Breast epithelium (tissue), 4 donors: Measurements from ENCODE around the gene HGF. TPM values are rescaled to one million over a fixed set of nuclear protein-coding genes. Genes with fewer than 3 reads are reported as not detected.

Experiments used
- DNase-seq, 2 donors: peaks; one replicate each; pipeline ENCODE4 v3.0.0-alpha.2; 2019; ENCODE audit warnings: low spot score in 2 of 2
- H3K27ac ChIP-seq, 2 donors: fragments of 200-600 bp; sonication (generic) in 1 of 2; one replicate each; pipeline ENCODE4 v1.5.1; 2016 to 2019; ENCODE audit warnings: mild to moderate bottlenecking in 1 of 2
- H3K27me3 ChIP-seq, 2 donors: fragments of 200-600 bp; sonication (generic) in 1 of 2; one replicate each; pipeline versions ENCODE4 v1.5.1 to v1.6.0; 2017 to 2019; ENCODE audit warnings: control low read depth in 1 of 2, mild to moderate bottlenecking in 1 of 2
- H3K36me3 ChIP-seq: fragments of 200-600 bp; one replicate; pipeline ENCODE4 v1.5.1; 2019
- H3K4me1 ChIP-seq, 2 donors: fragments of 200-600 bp; sonication (generic); one replicate each; pipeline ENCODE4 v1.5.1; 2016 to 2019; ENCODE audit warnings: control low read depth in 1 of 2
- H3K4me3 ChIP-seq, 3 donors: fragments of 200-600 bp; sonication (generic); 1 replicate in 2 of 3; 2 replicates in 1 of 3; pipeline ENCODE4 v1.5.1; 2016 to 2019; ENCODE audit warnings: mild to moderate bottlenecking in 3 of 3, moderate library complexity in 2 of 3
- H3K9me3 ChIP-seq, 2 donors: fragments of 200-600 bp; sonication (generic) in 1 of 2; one replicate each; pipeline ENCODE4 v1.5.1; 2016 to 2019; ENCODE audit warnings: control low read depth in 1 of 2
- POLR2A ChIP-seq: fragments of 450-650 bp; IDR thresholded peaks from one replicate; pipeline ENCODE4 v1.6.1; 2016; ENCODE audit warnings: antibody characterized with exemption, mild to moderate bottlenecking, moderate library complexity
- POLR2AphosphoS5 ChIP-seq, 3 donors: sonication (generic); formaldehyde crosslinking; IDR thresholded peaks; one replicate each; pipeline ENCODE4 v1.6.1; 2017; ENCODE audit warnings: antibody characterized with exemption in 3 of 3
- intact Hi-C: fragments of 100-400 bp; cut with DNase I; formaldehyde crosslinking; loops from one replicate; pipeline ENCODE4 v1.15.1; 2023; ENCODE audit warnings: low total_unique reads
- total RNA-seq, 3 donors: library from RNA; depleted of rRNA; stranded (reverse); fragments of >200 nt; gene quantifications; one replicate each; pipeline ENCODE4 v1.1.0, GENCODE V29; 2016
- TF ChIP-seq, protein P1 (sequence below), 3 donors: fragments of 450-650 bp; IDR thresholded peaks; one replicate each; pipeline ENCODE4 v1.5.1; 2016 to 2017; ENCODE audit warnings: antibody characterized with exemption in 3 of 3, mild to moderate bottlenecking in 3 of 3, moderate library complexity in 3 of 3

HGF gene
- total RNA-seq, 3 donors from 2014 or later = 8.5 to 15.7 (median 8.6) TPM

DNA sequence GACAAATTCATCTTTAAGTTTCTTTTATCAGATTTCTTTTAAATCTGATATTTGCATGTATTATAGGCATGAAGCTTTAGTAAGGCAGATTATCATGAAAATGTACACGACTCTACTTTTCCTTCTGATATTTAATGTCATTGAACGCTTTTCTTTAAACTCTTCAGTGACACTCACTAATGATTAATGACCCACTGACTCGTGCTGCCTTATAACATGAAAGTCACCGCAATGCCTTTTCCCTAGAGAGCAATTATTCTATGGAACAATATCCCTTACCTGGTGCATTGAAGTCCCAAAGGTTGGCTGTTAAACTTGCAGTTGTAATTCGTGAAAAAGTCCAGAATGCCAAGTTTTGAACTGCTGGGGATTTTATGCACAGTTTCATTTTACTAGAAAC lies 33.4 kb upstream of the HGF start:
- Histone ChIP-seq H3K36me3 (no peaks in the 10 kb centered on the region), H3K27ac (no peak overlapping the region), H3K9me3 (no peaks in the 10 kb centered on the region), H3K4me3 (no peak overlapping the region), H3K27me3 (no peaks in the 10 kb centered on the region), H3K4me1 (no peaks in the 10 kb centered on the region)
- TF ChIP-seq POLR2AphosphoS5 (IDR thresholded peaks at IDR 0.05) (no peak), POLR2A (no peak)
- TF ChIP-seq, protein P1, sequence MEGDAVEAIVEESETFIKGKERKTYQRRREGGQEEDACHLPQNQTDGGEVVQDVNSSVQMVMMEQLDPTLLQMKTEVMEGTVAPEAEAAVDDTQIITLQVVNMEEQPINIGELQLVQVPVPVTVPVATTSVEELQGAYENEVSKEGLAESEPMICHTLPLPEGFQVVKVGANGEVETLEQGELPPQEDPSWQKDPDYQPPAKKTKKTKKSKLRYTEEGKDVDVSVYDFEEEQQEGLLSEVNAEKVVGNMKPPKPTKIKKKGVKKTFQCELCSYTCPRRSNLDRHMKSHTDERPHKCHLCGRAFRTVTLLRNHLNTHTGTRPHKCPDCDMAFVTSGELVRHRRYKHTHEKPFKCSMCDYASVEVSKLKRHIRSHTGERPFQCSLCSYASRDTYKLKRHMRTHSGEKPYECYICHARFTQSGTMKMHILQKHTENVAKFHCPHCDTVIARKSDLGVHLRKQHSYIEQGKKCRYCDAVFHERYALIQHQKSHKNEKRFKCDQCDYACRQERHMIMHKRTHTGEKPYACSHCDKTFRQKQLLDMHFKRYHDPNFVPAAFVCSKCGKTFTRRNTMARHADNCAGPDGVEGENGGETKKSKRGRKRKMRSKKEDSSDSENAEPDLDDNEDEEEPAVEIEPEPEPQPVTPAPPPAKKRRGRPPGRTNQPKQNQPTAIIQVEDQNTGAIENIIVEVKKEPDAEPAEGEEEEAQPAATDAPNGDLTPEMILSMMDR (IDR thresholded peaks at IDR 0.05) = no peak
- DNase-seq = no peak
- intact Hi-C loops = no loop called here

DNA sequence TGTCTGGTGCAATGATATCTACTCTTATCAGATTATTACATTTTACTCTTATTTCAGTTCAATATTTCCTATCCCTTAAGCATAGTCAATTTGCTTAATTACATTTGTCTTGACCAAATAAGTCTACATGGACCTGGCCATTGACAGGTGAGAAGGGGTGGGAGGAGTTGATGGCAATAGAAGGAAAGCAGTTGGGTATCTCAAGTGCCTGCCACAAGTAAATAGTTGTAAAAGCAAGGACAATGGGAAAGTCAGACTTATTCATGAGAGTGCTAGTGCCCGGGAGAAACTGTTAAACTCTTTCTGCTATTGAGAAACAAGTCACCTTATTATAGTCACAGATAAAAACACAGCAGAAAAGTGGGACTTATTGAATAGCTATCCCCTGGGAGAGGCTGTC lies 32.4 kb upstream of the HGF start:
- TF ChIP-seq POLR2A (no peak), POLR2AphosphoS5 (IDR thresholded peaks at IDR 0.05) (no peak)
- TF ChIP-seq, protein P1 (IDR thresholded peaks at IDR 0.05) = no peak
- no peak for DNase-seq
- intact Hi-C loops = no loop called here
- H3K27me3 ChIP-seq = no peaks in the 10 kb centered on the region
- no peak overlapping the region for H3K4me3 ChIP-seq
- H3K9me3 ChIP-seq = no peaks in the 10 kb centered on the region
- no peaks in the 10 kb centered on the region for H3K36me3 ChIP-seq
- H3K4me1 ChIP-seq = no peaks in the 10 kb centered on the region
- no peak overlapping the region for H3K27ac ChIP-seq

DNA sequence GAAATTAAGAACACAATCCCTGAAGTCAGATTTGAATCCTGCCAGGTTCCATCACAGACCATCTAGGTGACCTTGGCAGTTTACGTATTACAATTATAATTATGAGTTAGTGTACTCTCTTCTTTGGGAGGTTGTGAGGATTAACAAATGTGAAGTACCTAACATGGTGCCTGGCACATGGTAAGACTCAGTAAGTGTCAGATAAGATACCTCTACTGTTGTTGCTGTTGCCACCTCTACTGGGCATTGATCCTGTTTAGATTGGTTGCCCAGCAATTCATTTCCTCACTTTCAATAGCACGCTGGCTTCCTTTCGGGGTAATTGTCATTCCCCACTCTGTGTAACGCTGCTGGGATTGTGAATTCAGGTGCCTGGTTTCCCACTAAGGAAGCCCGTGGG lies 31.7 kb upstream of the HGF start:
- Histone ChIP-seq H3K4me1 (no peaks in the 10 kb centered on the region), H3K27me3 (no peaks in the 10 kb centered on the region), H3K27ac (no peak overlapping the region), H3K9me3 (no peaks in the 10 kb centered on the region), H3K36me3 (no peaks in the 10 kb centered on the region), H3K4me3 (no peak overlapping the region)
- intact Hi-C loops = no loop called here
- no peak for DNase-seq
- TF ChIP-seq POLR2A (no peak), POLR2AphosphoS5 (IDR thresholded peaks at IDR 0.05) (no peak)
- TF ChIP-seq, protein P1 (IDR thresholded peaks at IDR 0.05) = no peak

DNA sequence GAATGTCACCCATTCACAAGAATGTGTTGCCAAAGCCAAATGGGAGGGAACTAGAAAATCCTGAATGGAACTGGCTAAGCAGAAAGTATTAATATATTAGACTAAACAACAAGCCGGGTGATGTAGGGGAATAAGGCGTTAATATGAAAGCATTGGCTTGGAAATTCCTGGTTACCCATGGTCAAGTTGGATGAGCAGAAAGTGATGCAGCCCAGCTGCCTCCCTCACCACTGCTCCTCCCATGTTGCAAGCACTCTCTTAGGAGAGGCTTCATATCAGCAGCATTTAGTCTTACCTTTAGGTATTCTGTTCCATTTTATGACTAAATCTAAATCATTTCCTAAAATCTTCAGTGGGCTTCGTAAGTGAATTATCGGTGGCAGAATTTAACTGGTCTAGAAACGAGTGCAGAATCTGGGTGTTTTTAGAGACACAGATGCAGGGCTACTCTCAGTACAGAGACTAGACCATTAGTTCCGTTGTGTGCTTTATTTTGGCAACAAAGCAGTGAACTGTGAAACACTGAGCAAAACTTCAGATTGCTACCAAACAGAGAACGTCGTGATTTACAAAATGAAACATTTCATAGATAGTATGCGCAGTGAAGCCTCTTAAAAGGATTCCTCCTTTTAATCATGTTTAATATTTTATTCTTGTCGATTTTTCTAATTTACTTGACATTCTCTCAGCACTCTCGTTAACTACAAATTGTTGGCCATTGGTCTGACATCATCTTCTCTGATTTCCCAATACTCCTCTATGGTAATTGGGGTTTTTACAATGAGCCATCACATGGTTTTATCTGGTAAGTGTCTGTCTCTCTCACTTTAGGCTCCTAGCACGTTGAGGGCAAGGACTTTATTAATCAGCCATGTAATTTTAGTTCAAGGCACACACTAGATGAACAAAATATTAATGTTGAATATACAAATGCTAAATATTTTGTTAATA lies 22.0 kb upstream of the HGF start:
- Histone ChIP-seq H3K9me3 (no peaks in the 10 kb centered on the region), H3K4me3 (no peak overlapping the region), H3K27me3 (no peaks in the 10 kb centered on the region), H3K27ac (no peak overlapping the region), H3K4me1 (no peaks in the 10 kb centered on the region), H3K36me3 (no peaks in the 10 kb centered on the region)
- TF ChIP-seq POLR2A = no peak
- TF ChIP-seq, protein P1 (IDR thresholded peaks at IDR 0.05) = no peak
- no peak for TF ChIP-seq POLR2AphosphoS5 (IDR thresholded peaks at IDR 0.05)
- intact Hi-C loops = loop anchor here (2.0 kb wide), 1 partner anchor 43 kb away; no protein-coding TSS in a partner anchor
- no peak for DNase-seq

DNA sequence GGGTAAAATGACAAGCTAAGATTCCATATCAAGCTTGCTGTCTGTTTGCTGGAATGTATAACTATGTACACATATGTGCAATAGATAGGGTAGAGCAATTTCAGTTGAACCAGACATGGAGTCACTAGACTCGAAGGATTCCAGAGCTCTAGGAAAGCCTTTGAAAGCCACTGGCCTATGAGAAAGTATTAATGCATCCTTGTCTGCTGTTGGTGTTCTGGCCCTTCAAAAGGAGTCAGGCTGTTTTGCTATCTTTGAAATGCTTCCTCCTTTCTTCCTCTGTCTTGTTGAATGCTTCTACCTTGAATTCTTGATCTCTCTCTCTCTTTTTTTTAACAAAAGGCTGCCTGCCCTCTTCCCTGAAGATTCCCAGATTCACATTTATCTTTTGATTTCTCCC lies 20.8 kb upstream of the HGF start:
- Histone ChIP-seq H3K4me3 (no peak overlapping the region), H3K4me1 (no peaks in the 10 kb centered on the region), H3K9me3 (no peaks in the 10 kb centered on the region), H3K27ac (no peak overlapping the region), H3K27me3 (no peaks in the 10 kb centered on the region), H3K36me3 (no peaks in the 10 kb centered on the region)
- intact Hi-C loops = no loop called here
- no peak for DNase-seq
- TF ChIP-seq, protein P1 (IDR thresholded peaks at IDR 0.05) = no peak
- TF ChIP-seq POLR2A (no peak), POLR2AphosphoS5 (IDR thresholded peaks at IDR 0.05) (no peak)
